Fibroblast of the conjunctiva (primary cell): ENCODE measurements around the gene LRRC72.

Source experiments
- DNase-seq: peaks from one replicate; pipeline ENCODE4 v3.0.0-alpha.2; 2010; ENCODE audit warnings: low read depth

LRRC72 gene

DNA sequence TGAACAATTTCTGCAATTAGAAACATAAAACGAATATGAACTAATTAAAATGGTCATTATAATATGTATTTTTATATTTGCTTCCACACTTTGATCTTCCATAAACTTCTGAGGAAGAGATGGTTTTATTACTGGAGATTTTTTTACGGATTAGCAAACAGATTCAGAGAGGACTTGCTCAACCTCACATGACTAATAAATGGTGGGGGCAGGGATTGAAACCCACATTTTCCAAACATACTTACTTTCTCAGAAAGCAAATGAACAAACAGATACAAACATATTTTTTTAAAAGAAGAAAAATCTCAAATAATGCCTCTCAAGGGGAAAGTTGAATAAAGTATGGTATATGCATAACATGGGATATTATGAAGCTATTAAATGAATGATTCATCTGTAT is 100.6 kb downstream of the LRRC72 start:
- DNase-seq: no peak

DNA sequence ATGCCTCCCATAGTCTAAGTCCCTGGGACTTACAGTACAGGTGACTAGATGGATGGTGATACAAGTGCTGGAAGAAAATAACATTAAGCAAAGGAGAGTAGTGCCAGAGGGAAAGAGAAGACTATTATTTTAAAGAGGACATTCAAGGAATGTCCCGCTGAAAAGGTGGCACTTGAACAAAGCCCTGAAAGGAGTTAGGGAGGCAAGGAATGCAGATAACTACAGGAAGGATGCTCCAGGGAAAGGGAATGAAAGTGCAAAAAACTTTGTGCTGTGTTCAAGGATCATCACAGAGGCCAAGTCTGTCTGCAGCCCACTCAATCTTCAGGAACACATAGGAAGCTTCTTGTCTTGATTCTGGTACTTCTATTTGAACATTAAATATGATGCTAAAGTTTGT is 104.0 kb downstream of the LRRC72 start:
- no peak for DNase-seq
